H9 (cell line): ENCODE data around the gene MOCS3. TPM values are rescaled to one million over a fixed set of nuclear protein-coding genes. Genes with fewer than 3 reads are reported as not detected.

Experiments used
- DNase-seq: peaks from one replicate; pipeline ENCODE4 v3.0.0-alpha.2; 2017
- H2AFZ ChIP-seq: one replicate; pipeline ENCODE4 v1.6.1; 2013; ENCODE audit warnings: mild to moderate bottlenecking, low read length, control low read depth, moderate library complexity
- H2AK5ac ChIP-seq: 2 replicates; pipeline ENCODE4 v1.6.1; 2013; ENCODE audit warnings: low read length, control low read depth, mixed read lengths; ENCODE audit not compliant: insufficient read length
- H2BK120ac ChIP-seq: one replicate; pipeline ENCODE4 v1.6.1; 2013; ENCODE audit warnings: low read depth, mild to moderate bottlenecking, low read length, control low read depth, inconsistent platforms; ENCODE audit not compliant: poor library complexity, severe bottlenecking
- H2BK12ac ChIP-seq: 2 replicates; pipeline ENCODE4 v1.6.1; 2013; ENCODE audit warnings: low read length, control low read depth, mixed read lengths, low read depth; ENCODE audit not compliant: insufficient read length
- H2BK15ac ChIP-seq: 2 replicates; pipeline ENCODE4 v1.6.1; 2013; ENCODE audit warnings: low read depth, low read length, control low read depth
- H2BK20ac ChIP-seq: one replicate; pipeline ENCODE4 v1.6.1; 2013; ENCODE audit warnings: low read depth, mild to moderate bottlenecking, low read length, control low read depth, inconsistent platforms; ENCODE audit not compliant: poor library complexity, severe bottlenecking
- H2BK5ac ChIP-seq: 2 replicates; pipeline ENCODE4 v1.6.1; 2013; ENCODE audit warnings: low read length, control low read depth, mixed read lengths; ENCODE audit not compliant: insufficient read length
- H3K14ac ChIP-seq: 2 replicates; pipeline ENCODE4 v1.6.1; 2013; ENCODE audit warnings: low read length, control low read depth; ENCODE audit not compliant: insufficient read depth
- H3K18ac ChIP-seq: 2 replicates; pipeline ENCODE4 v1.6.1; 2013; ENCODE audit warnings: low read depth, mild to moderate bottlenecking, mixed read lengths, low read length, control low read depth; ENCODE audit not compliant: insufficient read length
- H3K23ac ChIP-seq: 2 replicates; pipeline ENCODE4 v1.6.1; 2013; ENCODE audit warnings: low read length, control low read depth, mixed read lengths, low read depth; ENCODE audit not compliant: insufficient read length
- H3K23me2 ChIP-seq: 2 replicates; pipeline ENCODE4 v1.6.1; 2013; ENCODE audit warnings: low read depth, mild to moderate bottlenecking, mixed read lengths, low read length, control low read depth; ENCODE audit not compliant: insufficient read length, poor library complexity, severe bottlenecking
- H3K27ac ChIP-seq: 2 replicates; pipeline ENCODE4 v1.5.1; 2013; ENCODE audit warnings: low read length, control low read depth, mixed read lengths, low read depth; ENCODE audit not compliant: insufficient read length
- H3K27me3 ChIP-seq: 2 replicates; pipeline ENCODE4 v1.6.1; 2013; ENCODE audit warnings: low read length, control low read depth, inconsistent platforms; ENCODE audit not compliant: insufficient read depth
- H3K4ac ChIP-seq: 2 replicates; pipeline ENCODE4 v1.6.1; 2013; ENCODE audit warnings: low read depth, mild to moderate bottlenecking, control low read depth, inconsistent platforms, low read length, moderate library complexity
- H3K4me1 ChIP-seq: 2 replicates; pipeline ENCODE4 v1.6.1; 2013; ENCODE audit warnings: low read length, control low read depth, inconsistent platforms; ENCODE audit not compliant: insufficient read depth
- H3K4me2 ChIP-seq: 2 replicates; pipeline ENCODE4 v1.6.1; 2013; ENCODE audit warnings: low read length, control low read depth, mixed read lengths; ENCODE audit not compliant: insufficient read length, insufficient read depth
- H3K56ac ChIP-seq: 2 replicates; pipeline ENCODE4 v1.6.1; 2013; ENCODE audit warnings: low read depth, mild to moderate bottlenecking, mixed read lengths, low read length, control low read depth; ENCODE audit not compliant: insufficient read length
- H3K79me1 ChIP-seq: 2 replicates; pipeline ENCODE4 v1.6.1; 2013; ENCODE audit warnings: low read depth, mild to moderate bottlenecking, moderate library complexity, low read length, control low read depth, inconsistent platforms; ENCODE audit not compliant: insufficient read depth, poor library complexity, severe bottlenecking
- H3K79me2 ChIP-seq: 2 replicates; pipeline ENCODE4 v1.6.1; 2013; ENCODE audit warnings: low read length, control low read depth, inconsistent platforms; ENCODE audit not compliant: insufficient read depth
- H3K9ac ChIP-seq: 2 replicates; pipeline ENCODE4 v1.6.1; 2013; ENCODE audit warnings: low read length, control low read depth, mixed read lengths; ENCODE audit not compliant: insufficient read length; ENCODE audit errors: extremely low read depth
- H3K9me3 ChIP-seq: one replicate; pipeline ENCODE4 v1.6.1; 2013; ENCODE audit warnings: low read depth, low read length, inconsistent platforms; ENCODE audit not compliant: control insufficient read depth
- H3T11ph ChIP-seq: one replicate; pipeline ENCODE4 v1.6.1; 2013; ENCODE audit warnings: mild to moderate bottlenecking, low read length, control low read depth, inconsistent platforms
- H4K20me1 ChIP-seq: one replicate; pipeline ENCODE4 v1.6.1; 2013; ENCODE audit not compliant: control insufficient read depth, insufficient read length, insufficient read depth
- H4K5ac ChIP-seq: 2 replicates; pipeline ENCODE4 v1.6.1; 2013; ENCODE audit warnings: low read depth, mild to moderate bottlenecking, mixed read lengths, low read length, control low read depth; ENCODE audit not compliant: insufficient read length
- H4K8ac ChIP-seq: replicated peaks from 2 replicates; pipeline ENCODE4 v1.6.1; 2013; ENCODE audit warnings: low read length, control low read depth, mixed read lengths, low read depth; ENCODE audit not compliant: insufficient read length
- H4K91ac ChIP-seq: 2 replicates; pipeline ENCODE4 v1.6.1; 2013; ENCODE audit warnings: low read depth, mild to moderate bottlenecking, moderate library complexity, mixed read lengths, low read length, control low read depth; ENCODE audit not compliant: insufficient read length
- H3K27ac Mint-ChIP-seq, 3 experiments: 2 replicates in 2 of 3; 3 replicates in 1 of 3; pipeline ENCODE4 v1.8.0; 2020 to 2021; ENCODE audit warnings: mixed read lengths in 3 of 3, mild to moderate bottlenecking in 1 of 3, moderate library complexity in 1 of 3
- H3K27me3 Mint-ChIP-seq: 2 replicates; pipeline ENCODE4 v1.8.0; 2021; ENCODE audit warnings: low read depth, mild to moderate bottlenecking, moderate library complexity, mixed read lengths
- H3K36me3 Mint-ChIP-seq, 3 experiments: 2 replicates in 2 of 3; 3 replicates in 1 of 3; pipeline ENCODE4 v1.8.0; 2020 to 2021; ENCODE audit warnings: low read depth in 3 of 3, mixed read lengths in 3 of 3; ENCODE audit not compliant: insufficient read depth in 1 of 3
- H3K4me1 Mint-ChIP-seq, 2 experiments: 2 replicates each; pipeline ENCODE4 v1.8.0; 2020; ENCODE audit warnings: mixed read lengths in 2 of 2
- H3K4me3 Mint-ChIP-seq, 2 experiments: 2 replicates in 1 of 2; 3 replicates in 1 of 2; pipeline ENCODE4 v1.8.0; 2020 to 2021; ENCODE audit warnings: mild to moderate bottlenecking in 2 of 2, mixed read lengths in 2 of 2, moderate library complexity in 1 of 2
- H3K9me3 Mint-ChIP-seq, 2 experiments: 2 replicates in 1 of 2; 3 replicates in 1 of 2; pipeline ENCODE4 v1.8.0; 2020; ENCODE audit warnings: mild to moderate bottlenecking in 2 of 2, mixed read lengths in 2 of 2, moderate library complexity in 1 of 2
- CTCF ChIP-seq: fragments of 200-600 bp; sonication (generic); conservative IDR thresholded peaks from 3 replicates; pipeline ENCODE4 v1.8.0; 2021; ENCODE audit warnings: antibody characterized with exemption, mild to moderate bottlenecking
- WGBS: extraction: QIAGEN DNeasy Blood & Tissue Kit; methylation state at CpG from one replicate; pipeline ENCODE4 v1.1.7; 2013; ENCODE audit warnings: missing lambda C conversion rate, low lambda C conversion rate, mixed read lengths; ENCODE audit not compliant: insufficient read length; ENCODE audit errors: extremely low coverage; 5-methylcytosine and 5-hydroxymethylcytosine counted together
- total RNA-seq: library from RNA; stranded (reverse); gene quantifications from 2 replicates; pipeline ENCODE4 v1.2.1, GENCODE V29; 2021

The MOCS3 gene
- total RNA-seq, 1 experiment from 2014 or later = 9.0 TPM

GRCh38 chr20:50991076-50991475, 32.5 kb downstream of the MOCS3 start:
- no peak for DNase-seq
- no peak overlapping the region for H4K5ac ChIP-seq
- no peak overlapping the region for H3K27ac ChIP-seq
- TF ChIP-seq CTCF = no peak
- H4K91ac ChIP-seq = no peak overlapping the region
- H2BK15ac ChIP-seq = no peak overlapping the region
- H3K23ac ChIP-seq = no peak overlapping the region
- H2AK5ac ChIP-seq = no peak overlapping the region
- no peaks in the 10 kb centered on the region for H3K79me2 ChIP-seq
- no peak overlapping the region for H3K27ac Mint-ChIP-seq
- no peak overlapping the region for H2BK12ac ChIP-seq
- no peak overlapping the region for H2AFZ ChIP-seq
- H3T11ph ChIP-seq = no peak overlapping the region
- H3K56ac ChIP-seq = no peak overlapping the region
- H4K20me1 ChIP-seq = no peaks in the 10 kb centered on the region
- no peaks in the 10 kb centered on the region for H3K23me2 ChIP-seq
- no peak overlapping the region for H3K4me2 ChIP-seq
- no peak overlapping the region for H3K4ac ChIP-seq
- no peak overlapping the region for H4K8ac ChIP-seq
- H3K27me3 Mint-ChIP-seq = peaks cover 7% of the 10 kb centered on the region
- no peak overlapping the region for H2BK5ac ChIP-seq
- no peaks in the 10 kb centered on the region for H3K27me3 ChIP-seq
- no peak overlapping the region for H2BK120ac ChIP-seq
- H3K9ac ChIP-seq = no peak overlapping the region
- no peak overlapping the region for H2BK20ac ChIP-seq
- no peaks in the 10 kb centered on the region for H3K79me1 ChIP-seq
- peaks cover 31 to 36% of the 10 kb centered on the region in 2 experiments for H3K4me1 Mint-ChIP-seq
- H3K18ac ChIP-seq = no peak overlapping the region
- no peaks in the 10 kb centered on the region for H3K36me3 Mint-ChIP-seq
- H3K4me1 ChIP-seq = no peaks in the 10 kb centered on the region
- no peak overlapping the region for H3K14ac ChIP-seq
- H3K9me3 ChIP-seq = no peaks in the 10 kb centered on the region
- WGBS = no CpG with 5 or more reads among the region's 3 CpGs
- H3K4me3 Mint-ChIP-seq = no peak overlapping the region
- peaks cover 0 to 4% of the 10 kb centered on the region in 2 experiments; a peak in 1 of 5 replicates for H3K9me3 Mint-ChIP-seq
